Pancreas (tissue), 10 donors: ENCODE measurements around the gene CLIP2. TPM values are rescaled to one million over a fixed set of nuclear protein-coding genes. Genes with fewer than 3 reads are reported as not detected.

Experiments used
- ATAC-seq, 4 donors: fragments of 200-7000 bp; cut with Tn5 transposase; one replicate each; pipeline versions ENCODE4 v1.8.0 to v1.9.1; 2020; ENCODE audit warnings: mild to moderate bottlenecking in 4 of 4, moderate library complexity in 4 of 4
- DNase-seq, 6 donors: peaks; one replicate each; pipeline ENCODE4 v3.0.0-alpha.2; 2020
- FAIRE-seq: peaks from 2 replicates; lab custom pipeline; 2012; peaks lifted over from hg19 to GRCh38; lab: Jason Lieb, UNC
- H3K27ac ChIP-seq, 4 donors: fragments of 200-600 bp; sonication (generic); 1 replicate in 3 of 4; 2 replicates in 1 of 4; pipeline versions ENCODE4 v1.5.0 to v1.8.0; 2020
- H3K27me3 ChIP-seq, 4 donors: fragments of 200-600 bp; one replicate each; pipeline ENCODE4 v1.8.0; 2021
- H3K36me3 ChIP-seq, 3 donors: fragments of 200-600 bp; sonication (generic) in 1 of 3; one replicate each; pipeline versions ENCODE4 v1.5.0 to v1.8.0; 2020 to 2021
- H3K4me1 ChIP-seq, 3 donors: fragments of 200-600 bp; one replicate each; pipeline ENCODE4 v1.8.0; 2021
- H3K4me3 ChIP-seq, 4 donors: fragments of 200-600 bp; sonication (generic) in 2 of 4; one replicate each; pipeline versions ENCODE4 v1.5.0 to v1.8.0; 2020 to 2021
- H3K9me3 ChIP-seq, 4 donors: fragments of 200-600 bp; one replicate each; pipeline ENCODE4 v1.8.0; 2021
- CTCF ChIP-seq, 4 donors: fragments of 200-600 bp; sonication (generic) in 3 of 4; IDR thresholded peaks; one replicate each; pipeline versions ENCODE4 v1.5.0 to v1.8.0; 2021; ENCODE audit warnings: antibody characterized with exemption in 4 of 4
- WGBS, 2 donors: extraction: QIAGEN DNeasy Blood & Tissue Kit; methylation state at CpG; one replicate each; pipeline ENCODE4 v1.1.7; 2013; 5-methylcytosine and 5-hydroxymethylcytosine counted together
- intact Hi-C, 3 donors: fragments of 100-400 bp; cut with DNase I; formaldehyde crosslinking; loops; one replicate each; pipeline versions ENCODE4 v1.11.1 to v1.14.2; 2022
- polyA plus RNA-seq, 2 donors: library from polyadenylated mRNA; stranded (reverse); fragments of 200-250 nt; gene quantifications; one replicate each; pipeline ENCODE4 v1.2.3, GENCODE V29; 2013
- total RNA-seq, 6 donors: library from RNA; stranded (reverse); fragmentation: NEBNext Ultra II Directional in 4 of 6; extraction: Animal tissue kit (Norgen Biotek cat#: 25700) in 4 of 6; gene quantifications; one replicate each; pipeline versions ENCODE4 v1.2.1 to v1.2.4, GENCODE V29; 2021 to 2023
- donor health status: healthy with polysubstance abuse.
- donor health status: DM: no; HTN: no; CAD: no; lungs with moderate emphysema.
- donor health status: DM: no; HTN: no; CAD: no.
- donor health status: control.
- donor health status: control.
- donor health status: Bipolar disorder and iron deficiency.
- donor health status: DM: yes; HTN: yes; CAD: no.
- donor health status: DM: no; HTN: no; CAD: no.
- donor health status: DM: no; HTN: no; CAD: no.
- donor health status: DM: yes; HTN: yes; CAD: no.

Gene CLIP2
- total and polyA plus RNA-seq, 8 donors: 8.5 to 30.6 (median 20.8) TPM

DNA sequence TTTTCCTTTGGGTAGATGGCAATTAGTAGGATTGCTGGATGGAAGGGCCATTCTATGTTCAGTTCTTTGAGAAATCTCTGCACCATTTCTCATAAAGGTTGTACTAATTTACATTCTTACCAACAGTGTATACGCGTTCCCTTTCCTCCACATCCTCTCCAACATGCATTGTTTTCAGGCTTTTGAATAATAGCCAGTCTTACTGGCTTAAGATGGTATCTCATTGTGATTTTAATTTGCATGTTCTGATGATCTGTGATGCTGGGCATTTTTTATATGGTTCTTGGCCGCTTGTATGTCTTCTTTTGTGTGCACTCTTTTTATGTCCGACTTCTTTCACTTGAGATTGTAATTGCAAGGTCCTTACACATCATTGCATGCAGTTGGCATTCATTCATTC is 11.7 kb downstream of the CLIP2 start:
- H3K36me3 ChIP-seq: no peaks in the 10 kb centered on the region
- 88 to 94% methylated on average over 4 of the region's 4 CpGs for WGBS, 2 donors
- ATAC-seq: no peak
- FAIRE-seq: no peak
- intact Hi-C loops: no loop called here
- H3K27me3 ChIP-seq: no peaks in the 10 kb centered on the region
- no peak overlapping the region for H3K4me3 ChIP-seq
- no peaks in the 10 kb centered on the region for H3K9me3 ChIP-seq
- H3K4me1 ChIP-seq: peaks cover 0 to under 1% (median 0%) of the 10 kb centered on the region in 3 donors
- no peak for TF ChIP-seq CTCF (IDR thresholded peaks at IDR 0.05)
- H3K27ac ChIP-seq: no peak overlapping the region
- DNase-seq: no peak

DNA sequence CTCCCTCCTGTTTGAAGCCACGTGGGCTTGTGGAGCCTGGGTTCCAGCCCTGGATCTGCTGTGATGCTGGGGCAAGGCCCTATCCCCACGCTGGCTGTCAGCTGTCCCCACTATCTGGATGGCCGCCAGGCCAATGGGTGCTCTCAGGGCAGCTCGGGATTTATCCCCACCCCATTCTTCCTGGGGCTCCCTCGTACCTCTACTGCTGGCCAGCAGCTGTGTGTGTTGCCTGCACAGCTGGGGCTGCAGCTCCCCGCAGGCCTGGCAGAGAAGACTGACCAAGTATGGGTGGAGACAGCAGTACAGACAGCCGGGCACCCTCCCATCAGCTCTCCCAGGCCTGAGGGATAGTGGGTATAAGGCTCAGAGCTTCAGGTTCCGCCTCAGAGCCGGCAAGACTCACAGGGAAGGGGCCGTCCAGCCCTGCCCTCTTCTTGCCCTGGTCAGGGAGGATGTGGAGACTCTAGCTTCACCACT is 13.6 kb downstream of the CLIP2 start:
- no peak for DNase-seq
- intact Hi-C loops: no loop called here
- FAIRE-seq: no peak
- TF ChIP-seq CTCF (IDR thresholded peaks at IDR 0.05): no peak
- ATAC-seq: no peak
- no peaks in the 10 kb centered on the region for H3K36me3 ChIP-seq
- no peak overlapping the region for H3K27ac ChIP-seq
- H3K4me1 ChIP-seq: peaks cover 0 to 19% (median 5%) of the 10 kb centered on the region in 3 donors
- no peaks in the 10 kb centered on the region for H3K27me3 ChIP-seq
- H3K9me3 ChIP-seq: no peaks in the 10 kb centered on the region
- H3K4me3 ChIP-seq: no peak overlapping the region
- WGBS, 2 donors: 51 to 52% methylated on average over 10 of the region's 10 CpGs

- DNase-seq (no peak), ATAC-seq (no peak), FAIRE-seq (no peak)
- H3K27ac ChIP-seq: no peak overlapping the region
- no peaks in the 10 kb centered on the region for H3K9me3 ChIP-seq
- no peaks in the 10 kb centered on the region for H3K27me3 ChIP-seq
- H3K4me1 ChIP-seq: peaks cover 0 to 21% (median 8%) of the 10 kb centered on the region in 3 donors
- no peaks in the 10 kb centered on the region for H3K36me3 ChIP-seq
- no peak overlapping the region for H3K4me3 ChIP-seq
- WGBS, 2 donors: 91 to 94% methylated on average over 2 of the region's 2 CpGs
- intact Hi-C loops: no loop called here
- TF ChIP-seq CTCF (IDR thresholded peaks at IDR 0.05): no peak
Observed at GRCh38 chr7:74304550-74304949, 15.3 kb downstream of the CLIP2 start.

GRCh38 chr7:74306004-74306729 is 17.0 kb downstream of the CLIP2 start:
- no peak for TF ChIP-seq CTCF (IDR thresholded peaks at IDR 0.05)
- intact Hi-C loops: no loop called here
- H3K27me3 ChIP-seq: no peaks in the 10 kb centered on the region
- WGBS, 2 donors: 67 to 72% methylated on average over 23 to 27 of the region's 27 CpGs
- H3K4me3 ChIP-seq: no peak overlapping the region
- FAIRE-seq: no peak
- DNase-seq: no peak
- no peaks in the 10 kb centered on the region for H3K9me3 ChIP-seq
- H3K4me1 ChIP-seq: peaks cover 0 to 21% (median 8%) of the 10 kb centered on the region in 3 donors
- peak overlapping the region in 1 of 4 donors; percentile 57 for H3K27ac ChIP-seq
- H3K36me3 ChIP-seq: no peaks in the 10 kb centered on the region
- no peak for ATAC-seq
